GM18870 (cell line): ENCODE measurements around the gene ZMYM1.
"Not testable (repeated sequence)": the region's sequence is repeated elsewhere in the genome, so short reads cannot be mapped to it uniquely, and the experiment has no call there.

ENCODE experiments used
- ATAC-seq: cut with Tn5 transposase; IDR thresholded peaks from one replicate; pipeline ENCODE4 v1.9.1; 2021; ENCODE audit warnings: moderate library complexity; ENCODE audit not compliant: unreplicated experiment

The ZMYM1 gene

GRCh38 chr1:35079003-35079930, at the start of gene ZMYM1:
Gene ZMYM1 (plus strand): TSS chr1:35079385. CDS start chr1:35093988, 14,603 bp downstream.
- ATAC-seq, result peak; percentile 74

GRCh38 chr1:35029761-35030160, 49.4 kb upstream of the ZMYM1 start:
- ATAC-seq, result no peak

- no peak for ATAC-seq
Observed at GRCh38 chr1:35030338-35030737, 48.8 kb upstream of the ZMYM1 start.

GRCh38 chr1:35030756-35031446, 48.3 kb upstream of the ZMYM1 start:
- no peak for ATAC-seq

GRCh38 chr1:35032384-35032739, 46.8 kb upstream of the ZMYM1 start:
- ATAC-seq, result no peak

- no peak for ATAC-seq
Observed at GRCh38 chr1:35033346-35033745, 45.8 kb upstream of the ZMYM1 start.

GRCh38 chr1:35036621-35037020, 42.6 kb upstream of the ZMYM1 start:
- no peak for ATAC-seq

- ATAC-seq, result no peak
Observed at GRCh38 chr1:35037206-35037605, 42.0 kb upstream of the ZMYM1 start.

- ATAC-seq, result no peak
Observed at GRCh38 chr1:35038723-35039122, 40.5 kb upstream of the ZMYM1 start.

- no peak for ATAC-seq
Observed at GRCh38 chr1:35043498-35043897, 35.7 kb upstream of the ZMYM1 start.

GRCh38 chr1:35044431-35044830, 34.8 kb upstream of the ZMYM1 start:
- ATAC-seq, result no peak

- no peak for ATAC-seq
Observed at GRCh38 chr1:35046730-35047129, 32.5 kb upstream of the ZMYM1 start.

GRCh38 chr1:35047188-35047858, 31.9 kb upstream of the ZMYM1 start:
- ATAC-seq, result no peak

- no peak for ATAC-seq
Observed at GRCh38 chr1:35049116-35049515, 30.1 kb upstream of the ZMYM1 start.

- no peak for ATAC-seq
Observed at GRCh38 chr1:35053433-35053832, 25.8 kb upstream of the ZMYM1 start.

- ATAC-seq, result not testable (repeated sequence)
Observed at GRCh38 chr1:35054282-35054681, 24.9 kb upstream of the ZMYM1 start.

GRCh38 chr1:35058321-35058720, 20.9 kb upstream of the ZMYM1 start:
- ATAC-seq, result not testable (repeated sequence)

- no peak for ATAC-seq
Observed at GRCh38 chr1:35058988-35059387, 20.2 kb upstream of the ZMYM1 start.

GRCh38 chr1:35062518-35063196, 16.5 kb upstream of the ZMYM1 start:
- no peak for ATAC-seq

GRCh38 chr1:35064265-35064664, 14.9 kb upstream of the ZMYM1 start:
- ATAC-seq, result no peak

- ATAC-seq, result no peak
Observed at GRCh38 chr1:35069746-35070145, 9.4 kb upstream of the ZMYM1 start.
